ENCODE results near the gene PSPC1.

DNA sequence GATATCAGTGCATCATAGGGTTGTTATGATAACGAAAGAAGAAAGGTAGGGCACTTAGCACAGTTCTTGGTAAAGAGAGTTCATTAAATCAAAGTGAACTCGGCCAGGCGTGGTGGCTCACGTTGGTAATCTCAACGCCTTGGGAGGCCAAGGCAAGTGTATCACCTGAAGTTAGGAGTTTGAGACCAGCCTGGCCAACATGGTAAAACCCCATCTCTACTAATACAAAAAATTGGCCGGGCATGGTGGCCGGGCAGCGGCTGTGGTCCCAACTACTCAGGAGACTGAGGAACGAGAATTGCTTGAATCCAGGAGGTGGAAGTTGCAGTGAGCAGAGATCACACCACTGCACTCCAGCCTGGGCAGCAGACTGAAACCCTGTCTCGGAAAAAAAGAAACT is 19.1 kb downstream of the PSPC1 start:
- TF ChIP-seq CTCF (IDR thresholded peaks at IDR 0.05 in 4 of 5, conservative IDR thresholded peaks at IDR 0.05 in 1 of 5) (no peak), POLR2A (IDR thresholded peaks at IDR 0.05) (no peak)

All from gastrocnemius medialis (tissue), 4 donors.